Caco-2 (cell line): Measurements from ENCODE around the gene NALCN. TPM values are rescaled to one million over a fixed set of nuclear protein-coding genes. Genes with fewer than 3 reads are reported as not detected.

Experiments used
- BruUV-seq: library from RNA; stranded (reverse); fragments of 400-500 nt; replicated peaks from 2 replicates; lab custom pipeline; 2021; lab: Mats Ljungman, UMichigan
- CTCF ChIA-PET: fragments of 300-600 bp; sonication (Branson Sonifier 250); formaldehyde crosslinking; loops from one replicate; lab custom pipeline; 2022; ENCODE audit warnings: antibody characterized with exemption; lab: Charles Lee
- POLR2A ChIA-PET: fragments of 300-600 bp; sonication (Branson Sonifier 250); formaldehyde crosslinking; loops from one replicate; lab custom pipeline; 2022; ENCODE audit warnings: antibody characterized with exemption; lab: Charles Lee
- DNase-seq, 2 experiments: peaks; one replicate each; pipeline versions ENCODE4 v3.0.0 to v3.0.0-alpha.2; 2020 to 2022
- H3K27me3 ChIP-seq: replicated peaks from 2 replicates; pipeline ENCODE4 v1.6.0; 2011; ENCODE audit warnings: low read length; ENCODE audit not compliant: control insufficient read depth, insufficient read depth
- H3K36me3 ChIP-seq: 2 replicates; pipeline ENCODE4 v1.5.1; 2011; ENCODE audit warnings: low read length; ENCODE audit not compliant: control insufficient read depth, insufficient read depth
- H3K4me1 ChIP-seq: fragments of 250-450 bp; sonication (Bioruptor Pico); 2 replicates; pipeline ENCODE4 v1.5.1; 2020; ENCODE audit warnings: mild to moderate bottlenecking
- H3K4me3 ChIP-seq: 2 replicates; pipeline ENCODE4 v1.5.1; 2011; ENCODE audit warnings: low read depth, mild to moderate bottlenecking, control low read depth, low read length
- H3K9me3 ChIP-seq: fragments of 250-450 bp; sonication (Bioruptor Pico); 2 replicates; pipeline ENCODE4 v1.5.1; 2020; ENCODE audit warnings: mild to moderate bottlenecking, moderate library complexity
- H3K27ac Mint-ChIP-seq: one replicate; pipeline ENCODE4 v1.8.0; 2022; ENCODE audit warnings: mixed read lengths; ENCODE audit not compliant: unreplicated experiment
- H3K27me3 Mint-ChIP-seq: one replicate; pipeline ENCODE4 v1.8.0; 2022; ENCODE audit warnings: mixed read lengths; ENCODE audit not compliant: insufficient read depth, unreplicated experiment
- H3K36me3 Mint-ChIP-seq: one replicate; pipeline ENCODE4 v1.8.0; 2022; ENCODE audit warnings: mild to moderate bottlenecking, mixed read lengths; ENCODE audit not compliant: insufficient read depth, unreplicated experiment
- H3K4me1 Mint-ChIP-seq: one replicate; pipeline ENCODE4 v1.8.0; 2022; ENCODE audit warnings: low read depth, mixed read lengths; ENCODE audit not compliant: unreplicated experiment
- H3K4me3 Mint-ChIP-seq: one replicate; pipeline ENCODE4 v1.8.0; 2022; ENCODE audit warnings: mild to moderate bottlenecking, moderate library complexity, mixed read lengths; ENCODE audit not compliant: unreplicated experiment
- H3K9me3 Mint-ChIP-seq: one replicate; pipeline ENCODE4 v1.8.0; 2022; ENCODE audit warnings: mixed read lengths; ENCODE audit not compliant: unreplicated experiment
- CTCF ChIP-seq, 2 experiments: fragments of 200-600 bp in 1 of 2; IDR thresholded peaks; 1 replicate in 1 of 2; 2 replicates in 1 of 2; pipeline versions ENCODE4 v1.5.1 to v1.8.0; 2011 to 2022; ENCODE audit warnings: antibody characterized with exemption in 1 of 2, control low read depth in 1 of 2, inconsistent platforms in 1 of 2, low read depth in 1 of 2, low read length in 1 of 2, mild to moderate bottlenecking in 1 of 2, moderate library complexity in 1 of 2; ENCODE audit not compliant: insufficient read depth in 1 of 2, severe bottlenecking in 1 of 2, unreplicated experiment in 1 of 2
- intact Hi-C: fragments of 100-400 bp; cut with micrococcal nuclease; formaldehyde crosslinking; loops from one replicate; pipeline ENCODE4 v1.10.0; 2022; ENCODE audit not compliant: unreplicated experiment
- total RNA-seq: library from RNA; stranded (reverse); gene quantifications from 2 replicates; pipeline ENCODE4 v1.2.3, GENCODE V29; 2022

The NALCN gene
- total RNA-seq, 1 experiment from 2014 or later = not detected

GRCh38 chr13:101425156-101425471 lies 8.8 kb upstream of the NALCN start:
- DNase-seq = no peak
- H3K9me3 Mint-ChIP-seq = peaks cover 9% of the 10 kb centered on the region
- Histone ChIP-seq H3K4me1 (no peaks in the 10 kb centered on the region), H3K36me3 (no peaks in the 10 kb centered on the region), H3K4me3 (no peak overlapping the region), H3K9me3 (no peaks in the 10 kb centered on the region), H3K27me3 (no peaks in the 10 kb centered on the region)
- ChIA-PET POLR2A (no interaction called here), CTCF (no interaction called here)
- no peak overlapping the region for H3K27ac Mint-ChIP-seq
- no peak overlapping the region for H3K4me3 Mint-ChIP-seq
- no peaks in the 10 kb centered on the region for H3K36me3 Mint-ChIP-seq
- BruUV-seq = no TSS peak
- no peak for TF ChIP-seq CTCF (IDR thresholded peaks at IDR 0.05; ENCODE audit: insufficient read depth in 1 of 2, low read depth in 1 of 2, low read length in 1 of 2, severe bottlenecking in 1 of 2, unreplicated experiment in 1 of 2)
- intact Hi-C loops = no loop called here
- no peaks in the 10 kb centered on the region for H3K4me1 Mint-ChIP-seq
- H3K27me3 Mint-ChIP-seq = peaks cover 17% of the 10 kb centered on the region

- Histone ChIP-seq H3K4me3 (no peak overlapping the region), H3K9me3 (no peaks in the 10 kb centered on the region), H3K4me1 (no peaks in the 10 kb centered on the region), H3K27me3 (no peaks in the 10 kb centered on the region), H3K36me3 (no peaks in the 10 kb centered on the region)
- Mint-ChIP-seq H3K9me3 (peaks cover 9% of the 10 kb centered on the region), H3K27ac (no peak overlapping the region), H3K4me1 (no peaks in the 10 kb centered on the region), H3K4me3 (no peak overlapping the region), H3K36me3 (no peaks in the 10 kb centered on the region), H3K27me3 (peaks cover 17% of the 10 kb centered on the region)
- no peak for TF ChIP-seq CTCF (IDR thresholded peaks at IDR 0.05; ENCODE audit: insufficient read depth in 1 of 2, low read depth in 1 of 2, low read length in 1 of 2, severe bottlenecking in 1 of 2, unreplicated experiment in 1 of 2)
- DNase-seq = no peak
- ChIA-PET POLR2A (no interaction called here), CTCF (no interaction called here)
- intact Hi-C loops = no loop called here
- BruUV-seq = no TSS peak
These were observed 8.3 kb upstream of the NALCN start for GRCh38 chr13:101424381-101425155.

- ChIA-PET CTCF (no interaction called here), POLR2A (no interaction called here)
- peaks cover 9% of the 10 kb centered on the region for H3K9me3 Mint-ChIP-seq
- Histone ChIP-seq H3K9me3 (no peaks in the 10 kb centered on the region), H3K4me1 (no peaks in the 10 kb centered on the region), H3K27me3 (no peaks in the 10 kb centered on the region), H3K36me3 (no peaks in the 10 kb centered on the region), H3K4me3 (no peak overlapping the region)
- H3K36me3 Mint-ChIP-seq = no peaks in the 10 kb centered on the region
- intact Hi-C loops = no loop called here
- no peak overlapping the region for H3K4me3 Mint-ChIP-seq
- TF ChIP-seq CTCF (IDR thresholded peaks at IDR 0.05; ENCODE audit: insufficient read depth in 1 of 2, low read depth in 1 of 2, low read length in 1 of 2, severe bottlenecking in 1 of 2, unreplicated experiment in 1 of 2) = no peak
- no TSS peak for BruUV-seq
- H3K27ac Mint-ChIP-seq = no peak overlapping the region
- no peaks in the 10 kb centered on the region for H3K4me1 Mint-ChIP-seq
- no peak for DNase-seq
- H3K27me3 Mint-ChIP-seq = peaks cover 15% of the 10 kb centered on the region
These were observed 7.6 kb upstream of the NALCN start for GRCh38 chr13:101423872-101424271.
